GM23338 (cell line): ENCODE data around the gene STK38. TPM values are rescaled to one million over a fixed set of nuclear protein-coding genes. Genes with fewer than 3 reads are reported as not detected.

ENCODE experiments used
- ATAC-seq: fragments of 200-7000 bp; cut with Tn5 transposase; 3 replicates; pipeline ENCODE4 v1.9.1; 2020
- DNase-seq: peaks from one replicate; pipeline ENCODE4 v3.0.0-alpha.2; 2015; ENCODE audit warnings: low spot score
- H2AFZ ChIP-seq: fragments of 200-600 bp; sonication (generic); 2 replicates; pipeline ENCODE4 v1.8.0; 2016; ENCODE audit warnings: antibody characterized with exemption, mild to moderate bottlenecking, moderate library complexity
- H3F3A ChIP-seq: fragments of 200-600 bp; sonication (generic); replicated peaks from 2 replicates; pipeline ENCODE4 v1.8.0; 2017; ENCODE audit warnings: antibody characterized with exemption, mixed run types, low read depth
- H3K27ac ChIP-seq: fragments of 200-600 bp; sonication (generic); 2 replicates; pipeline ENCODE4 v1.6.1; 2016; ENCODE audit warnings: low read depth
- H3K27me3 ChIP-seq: fragments of 200-600 bp; sonication (generic); 2 replicates; pipeline ENCODE4 v1.8.0; 2016; ENCODE audit warnings: mild to moderate bottlenecking, mixed run types, moderate library complexity; ENCODE audit not compliant: insufficient read depth
- H3K36me3 ChIP-seq: fragments of 200-600 bp; sonication (generic); 2 replicates; pipeline ENCODE4 v1.8.0; 2016; ENCODE audit warnings: mild to moderate bottlenecking; ENCODE audit not compliant: insufficient read depth
- H3K4me1 ChIP-seq: fragments of 200-600 bp; sonication (generic); 2 replicates; pipeline ENCODE4 v1.8.0; 2016; ENCODE audit warnings: mild to moderate bottlenecking, moderate library complexity; ENCODE audit not compliant: insufficient read depth
- H3K4me2 ChIP-seq: fragments of 200-600 bp; sonication (generic); 2 replicates; pipeline ENCODE4 v1.7.1; 2017; ENCODE audit warnings: mixed run types
- H3K4me3 ChIP-seq: fragments of 200-600 bp; sonication (generic); 2 replicates; pipeline ENCODE4 v1.6.1; 2016; ENCODE audit warnings: mixed run types
- H3K79me2 ChIP-seq: fragments of 200-600 bp; sonication (generic); replicated peaks from 2 replicates; pipeline ENCODE4 v1.8.0; 2017; ENCODE audit warnings: mild to moderate bottlenecking; ENCODE audit not compliant: insufficient read depth
- H3K9me2 ChIP-seq: fragments of 200-600 bp; sonication (generic); 2 replicates; pipeline ENCODE4 v1.8.0; 2017; ENCODE audit not compliant: insufficient read depth
- H4K20me1 ChIP-seq: fragments of 200-600 bp; sonication (generic); replicated peaks from 2 replicates; pipeline ENCODE4 v1.8.0; 2017; ENCODE audit warnings: mild to moderate bottlenecking; ENCODE audit not compliant: insufficient read depth
- H3K27ac Mint-ChIP-seq: 2 replicates; pipeline ENCODE4 v1.8.0; 2020; ENCODE audit warnings: inconsistent platforms, mild to moderate bottlenecking, moderate library complexity, mixed read lengths
- H3K27me3 Mint-ChIP-seq: 3 replicates; pipeline ENCODE4 v1.8.0; 2022; ENCODE audit warnings: low read depth, mild to moderate bottlenecking, moderate library complexity, mixed read lengths, inconsistent platforms; ENCODE audit not compliant: insufficient read depth, poor library complexity
- H3K36me3 Mint-ChIP-seq: 3 replicates; pipeline ENCODE4 v1.8.0; 2021; ENCODE audit warnings: low read depth, mild to moderate bottlenecking, inconsistent platforms, moderate library complexity, mixed read lengths
- H3K4me1 Mint-ChIP-seq: 3 replicates; pipeline ENCODE4 v1.8.0; 2020; ENCODE audit warnings: mild to moderate bottlenecking, inconsistent platforms, mixed read lengths
- H3K4me3 Mint-ChIP-seq: 3 replicates; pipeline ENCODE4 v1.8.0; 2021; ENCODE audit warnings: moderate library complexity, mild to moderate bottlenecking, inconsistent platforms, mixed read lengths
- H3K9me3 Mint-ChIP-seq: 3 replicates; pipeline ENCODE4 v1.8.0; 2020; ENCODE audit warnings: moderate library complexity, mild to moderate bottlenecking, inconsistent platforms, mixed read lengths
- CTCF ChIP-seq, 2 experiments: fragments of 200-600 bp in 1 of 2; sonication (generic) in 1 of 2; conservative IDR thresholded peaks; 2 replicates each; pipeline versions ENCODE4 v1.5.1 to v1.6.1; 2016 to 2017; ENCODE audit warnings: antibody characterized with exemption in 2 of 2, low read depth in 2 of 2, mild to moderate bottlenecking in 2 of 2, moderate library complexity in 1 of 2
- EZH2 ChIP-seq: fragments of 200-600 bp; sonication (generic); IDR thresholded peaks from one replicate; pipeline ENCODE4 v1.8.0; 2017; ENCODE audit warnings: antibody characterized with exemption, mild to moderate bottlenecking, low read depth; ENCODE audit not compliant: unreplicated experiment
- EZH2phosphoT487 ChIP-seq: fragments of 200-600 bp; sonication (generic); IDR thresholded peaks from one replicate; pipeline ENCODE4 v1.8.1; 2018; ENCODE audit warnings: antibody characterized with exemption; ENCODE audit not compliant: unreplicated experiment
- POLR2AphosphoS5 ChIP-seq: IDR thresholded peaks from 2 replicates; pipeline ENCODE4 v1.6.1; 2016; ENCODE audit warnings: antibody characterized with exemption, low read depth
- REST ChIP-seq: IDR thresholded peaks from one replicate; pipeline ENCODE4 v1.6.1; 2018; ENCODE audit warnings: antibody characterized with exemption; ENCODE audit not compliant: unreplicated experiment
- STAT1 ChIP-seq: IDR thresholded peaks from one replicate; pipeline ENCODE4 v1.6.1; 2016; ENCODE audit warnings: antibody characterized with exemption; ENCODE audit not compliant: unreplicated experiment
- polyA plus RNA-seq: library from polyadenylated mRNA; unstranded; fragments of >200 nt; fragmentation: Nextera tagmentation; extraction: Ambion mirVana; gene quantifications from 2 replicates; pipeline ENCODE4 v1.2.1, GENCODE V29; 2016
- total RNA-seq: library from RNA; depleted of rRNA; stranded (reverse); fragments of >200 nt; shearing (Covaris generic); gene quantifications from 2 replicates; pipeline ENCODE4 v1.2.3, GENCODE V29; 2014
- TF ChIP-seq, protein P1 (sequence below): fragments of 250-450 bp; sonication (Bioruptor Pico); IDR thresholded peaks from 2 replicates; pipeline ENCODE4 v1.5.0; 2020; ENCODE audit warnings: mild to moderate bottlenecking, moderate library complexity

The STK38 gene
- total and polyA plus RNA-seq, 2 experiments from 2014 or later = 10.8 to 17.4 TPM

GRCh38 chr6:36550473-36551000 lies 3.3 kb upstream of the STK38 start (continued):
- TF ChIP-seq, protein P1, sequence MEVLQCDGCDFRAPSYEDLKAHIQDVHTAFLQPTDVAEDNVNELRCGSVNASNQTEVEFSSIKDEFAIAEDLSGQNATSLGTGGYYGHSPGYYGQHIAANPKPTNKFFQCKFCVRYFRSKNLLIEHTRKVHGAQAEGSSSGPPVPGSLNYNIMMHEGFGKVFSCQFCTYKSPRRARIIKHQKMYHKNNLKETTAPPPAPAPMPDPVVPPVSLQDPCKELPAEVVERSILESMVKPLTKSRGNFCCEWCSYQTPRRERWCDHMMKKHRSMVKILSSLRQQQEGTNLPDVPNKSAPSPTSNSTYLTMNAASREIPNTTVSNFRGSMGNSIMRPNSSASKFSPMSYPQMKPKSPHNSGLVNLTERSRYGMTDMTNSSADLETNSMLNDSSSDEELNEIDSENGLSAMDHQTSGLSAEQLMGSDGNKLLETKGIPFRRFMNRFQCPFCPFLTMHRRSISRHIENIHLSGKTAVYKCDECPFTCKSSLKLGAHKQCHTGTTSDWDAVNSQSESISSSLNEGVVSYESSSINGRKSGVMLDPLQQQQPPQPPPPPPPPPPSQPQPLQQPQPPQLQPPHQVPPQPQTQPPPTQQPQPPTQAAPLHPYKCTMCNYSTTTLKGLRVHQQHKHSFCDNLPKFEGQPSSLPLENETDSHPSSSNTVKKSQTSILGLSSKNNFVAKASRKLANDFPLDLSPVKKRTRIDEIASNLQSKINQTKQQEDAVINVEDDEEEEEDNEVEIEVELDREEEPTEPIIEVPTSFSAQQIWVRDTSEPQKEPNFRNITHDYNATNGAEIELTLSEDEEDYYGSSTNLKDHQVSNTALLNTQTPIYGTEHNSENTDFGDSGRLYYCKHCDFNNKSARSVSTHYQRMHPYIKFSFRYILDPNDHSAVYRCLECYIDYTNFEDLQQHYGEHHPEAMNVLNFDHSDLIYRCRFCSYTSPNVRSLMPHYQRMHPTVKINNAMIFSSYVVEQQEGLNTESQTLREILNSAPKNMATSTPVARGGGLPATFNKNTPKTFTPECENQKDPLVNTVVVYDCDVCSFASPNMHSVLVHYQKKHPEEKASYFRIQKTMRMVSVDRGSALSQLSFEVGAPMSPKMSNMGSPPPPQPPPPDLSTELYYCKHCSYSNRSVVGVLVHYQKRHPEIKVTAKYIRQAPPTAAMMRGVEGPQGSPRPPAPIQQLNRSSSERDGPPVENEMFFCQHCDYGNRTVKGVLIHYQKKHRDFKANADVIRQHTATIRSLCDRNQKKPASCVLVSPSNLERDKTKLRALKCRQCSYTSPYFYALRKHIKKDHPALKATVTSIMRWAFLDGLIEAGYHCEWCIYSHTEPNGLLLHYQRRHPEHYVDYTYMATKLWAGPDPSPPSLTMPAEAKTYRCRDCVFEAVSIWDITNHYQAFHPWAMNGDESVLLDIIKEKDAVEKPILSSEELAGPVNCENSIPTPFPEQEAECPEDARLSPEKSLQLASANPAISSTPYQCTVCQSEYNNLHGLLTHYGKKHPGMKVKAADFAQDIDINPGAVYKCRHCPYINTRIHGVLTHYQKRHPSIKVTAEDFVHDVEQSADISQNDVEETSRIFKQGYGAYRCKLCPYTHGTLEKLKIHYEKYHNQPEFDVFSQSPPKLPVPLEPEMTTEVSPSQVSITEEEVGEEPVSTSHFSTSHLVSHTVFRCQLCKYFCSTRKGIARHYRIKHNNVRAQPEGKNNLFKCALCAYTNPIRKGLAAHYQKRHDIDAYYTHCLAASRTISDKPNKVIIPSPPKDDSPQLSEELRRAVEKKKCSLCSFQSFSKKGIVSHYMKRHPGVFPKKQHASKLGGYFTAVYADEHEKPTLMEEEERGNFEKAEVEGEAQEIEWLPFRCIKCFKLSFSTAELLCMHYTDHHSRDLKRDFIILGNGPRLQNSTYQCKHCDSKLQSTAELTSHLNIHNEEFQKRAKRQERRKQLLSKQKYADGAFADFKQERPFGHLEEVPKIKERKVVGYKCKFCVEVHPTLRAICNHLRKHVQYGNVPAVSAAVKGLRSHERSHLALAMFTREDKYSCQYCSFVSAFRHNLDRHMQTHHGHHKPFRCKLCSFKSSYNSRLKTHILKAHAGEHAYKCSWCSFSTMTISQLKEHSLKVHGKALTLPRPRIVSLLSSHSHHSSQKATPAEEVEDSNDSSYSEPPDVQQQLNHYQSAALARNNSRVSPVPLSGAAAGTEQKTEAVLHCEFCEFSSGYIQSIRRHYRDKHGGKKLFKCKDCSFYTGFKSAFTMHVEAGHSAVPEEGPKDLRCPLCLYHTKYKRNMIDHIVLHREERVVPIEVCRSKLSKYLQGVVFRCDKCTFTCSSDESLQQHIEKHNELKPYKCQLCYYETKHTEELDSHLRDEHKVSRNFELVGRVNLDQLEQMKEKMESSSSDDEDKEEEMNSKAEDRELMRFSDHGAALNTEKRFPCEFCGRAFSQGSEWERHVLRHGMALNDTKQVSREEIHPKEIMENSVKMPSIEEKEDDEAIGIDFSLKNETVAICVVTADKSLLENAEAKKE = no peak
- TF ChIP-seq STAT1 = no peak
- no peak for TF ChIP-seq EZH2phosphoT487
- no peak for TF ChIP-seq POLR2AphosphoS5
- TF ChIP-seq REST = no peak

- H2AFZ ChIP-seq = peak overlapping the region; percentile 67
- no peak for ATAC-seq
- TF ChIP-seq CTCF (conservative IDR thresholded peaks at IDR 0.05; ENCODE audit: low read depth in 2 of 2) = no peak
- no peak for TF ChIP-seq EZH2
These were observed 1.1 kb upstream of the STK38 start for GRCh38 chr6:36548401-36548743.

More at GRCh38 chr6:36548401-36548743, 1.1 kb upstream of the STK38 start:
- Mint-ChIP-seq H3K9me3 (no peaks in the 10 kb centered on the region), H3K27ac (no peak overlapping the region), H3K36me3 (peaks cover 5% of the 10 kb centered on the region; the same call in 2 of the 3 replicates), H3K4me3 (no peak overlapping the region; the same call in 2 of the 3 replicates), H3K4me1 (peaks cover 7% of the 10 kb centered on the region), H3K27me3 (peaks cover 5% of the 10 kb centered on the region)
- peaks cover 35% of the 10 kb centered on the region for H3K79me2 ChIP-seq
- no peak overlapping the region for H3K4me3 ChIP-seq
- no peak overlapping the region for H3K27ac ChIP-seq
- no peaks in the 10 kb centered on the region for H3K9me2 ChIP-seq
- no peak for DNase-seq
- peaks cover 17% of the 10 kb centered on the region for H3K4me1 ChIP-seq
- H4K20me1 ChIP-seq = 0 out of 2 replicates have a peak, but pooled peaks cover 7% of the 10 kb centered on the region
- 0 out of 2 replicates have a peak overlapping the region, but pooled peaks have one; percentile 56 for H3K4me2 ChIP-seq
- H3F3A ChIP-seq = no peaks in the 10 kb centered on the region
- H3K36me3 ChIP-seq = no peaks in the 10 kb centered on the region
- no peaks in the 10 kb centered on the region for H3K27me3 ChIP-seq
